ENCODE results near the gene DHFR. TPM values are rescaled to one million over a fixed set of nuclear protein-coding genes. Genes with fewer than 3 reads are reported as not detected.

Gene DHFR
- polyA plus RNA-seq (ENCODE audit: insufficient read length in 12 of 12), result 10 to 100 TPM in 11 of 12 donors, not detected in 1; 21.3 to 55.4 (median 41.0) TPM
- long read RNA-seq, donor 1, transcript DHFR-201 (6 exons, 3,917 nt), result major isoform, 16 of 60 reads
- long read RNA-seq, donor 1, partial matches to known transcripts, result 28 of 60 reads
- long read RNA-seq, donor 1, other reads (novel, unspliced or antisense), result 15 of 60 reads
- long read RNA-seq, donor 2, transcript DHFR-201 (6 exons, 3,917 nt), result major isoform, 10 of 15 reads
- long read RNA-seq, donor 2, partial matches to known transcripts, result 5 of 15 reads
- long read RNA-seq, donor 2, other reads (novel, unspliced or antisense), result 0 of 15 reads
- long read RNA-seq, donor 3, transcript DHFR-201 (6 exons, 3,917 nt), result major isoform, 8 of 8 reads
- long read RNA-seq, donor 3, partial matches to known transcripts, result 0 of 8 reads
- long read RNA-seq, donor 3, other reads (novel, unspliced or antisense), result 0 of 8 reads
- long read RNA-seq, donor 4, transcript DHFR-201 (6 exons, 3,917 nt), result major isoform, 8 of 9 reads
- long read RNA-seq, donor 4, partial matches to known transcripts, result 0 of 9 reads
- long read RNA-seq, donor 4, other reads (novel, unspliced or antisense), result 0 of 9 reads
- long read RNA-seq, donor 5, transcript DHFR-201 (6 exons, 3,917 nt), result major isoform, 20 of 45 reads
- long read RNA-seq, donor 5, partial matches to known transcripts, result 23 of 45 reads
- long read RNA-seq, donor 5, other reads (novel, unspliced or antisense), result 0 of 45 reads
- long read RNA-seq, donor 6, transcript DHFR-201 (6 exons, 3,917 nt), result major isoform, 8 of 8 reads
- long read RNA-seq, donor 6, partial matches to known transcripts, result 0 of 8 reads
- long read RNA-seq, donor 6, other reads (novel, unspliced or antisense), result 0 of 8 reads
- long read RNA-seq, donor 7, transcript DHFR-201 (6 exons, 3,917 nt), result major isoform, 9 of 10 reads
- long read RNA-seq, donor 7, partial matches to known transcripts, result 0 of 10 reads
- long read RNA-seq, donor 7, other reads (novel, unspliced or antisense), result 0 of 10 reads
- long read RNA-seq, donor 8, transcript DHFR-201 (6 exons, 3,917 nt), result major isoform, 8 of 8 reads
- long read RNA-seq, donor 8, partial matches to known transcripts, result 0 of 8 reads
- long read RNA-seq, donor 8, other reads (novel, unspliced or antisense), result 0 of 8 reads
- long read RNA-seq, donor 9, partial matches to known transcripts, result 0 of 3 reads
- long read RNA-seq, donor 9, other reads (novel, unspliced or antisense), result 0 of 3 reads
- long read RNA-seq, donor 10, transcript DHFR-201 (6 exons, 3,917 nt), result major isoform, 8 of 8 reads
- long read RNA-seq, donor 10, partial matches to known transcripts, result 0 of 8 reads
- long read RNA-seq, donor 10, other reads (novel, unspliced or antisense), result 0 of 8 reads
- long read RNA-seq, donor 11, transcript DHFR-201 (6 exons, 3,917 nt), result major isoform, 19 of 21 reads
- long read RNA-seq, donor 11, partial matches to known transcripts, result 0 of 21 reads
- long read RNA-seq, donor 11, other reads (novel, unspliced or antisense), result 0 of 21 reads

- peak; percentile 91 for DNase-seq
Observed at GRCh38 chr5:80654391-80655230, at the start of gene DHFR, which contains the start of gene MSH3. TSS of gene DHFR (minus strand) at chr5:80654983. CDS start at chr5:80654489, 494 bp downstream. TSS of gene MSH3 (plus strand) at chr5:80654652. CDS start at chr5:80654728, 76 bp downstream.

- no peak for DNase-seq
Observed at GRCh38 chr5:80704221-80704620, 49.4 kb upstream of the DHFR start.

- DNase-seq, result no peak
Observed at GRCh38 chr5:80703747-80704146, 49.0 kb upstream of the DHFR start.

- no peak for DNase-seq
Observed at GRCh38 chr5:80703291-80703690, 48.5 kb upstream of the DHFR start.

- DNase-seq, result no peak
Observed at GRCh38 chr5:80701597-80701996, 46.8 kb upstream of the DHFR start.

- no peak for DNase-seq
Observed at GRCh38 chr5:80698369-80698768, 43.6 kb upstream of the DHFR start.

GRCh38 chr5:80697100-80697499, 42.3 kb upstream of the DHFR start:
- no peak for DNase-seq

GRCh38 chr5:80696450-80696849, 41.7 kb upstream of the DHFR start:
- no peak for DNase-seq

GRCh38 chr5:80695666-80696065, 40.9 kb upstream of the DHFR start:
- no peak for DNase-seq

- DNase-seq, result no peak
Observed at GRCh38 chr5:80689627-80690026, 34.8 kb upstream of the DHFR start.

- no peak for DNase-seq
Observed at GRCh38 chr5:80688648-80689420, 34.1 kb upstream of the DHFR start.

- DNase-seq, result no peak
Observed at GRCh38 chr5:80686757-80687156, 32.0 kb upstream of the DHFR start.

- no peak for DNase-seq
Observed at GRCh38 chr5:80676706-80677105, 21.9 kb upstream of the DHFR start.

- DNase-seq, result peak; percentile 58
Observed at GRCh38 chr5:80672140-80672736, 17.5 kb upstream of the DHFR start.

- DNase-seq, result no peak
Observed at GRCh38 chr5:80668016-80668969, 13.5 kb upstream of the DHFR start.

- DNase-seq, result no peak
Observed at GRCh38 chr5:80667384-80667783, 12.6 kb upstream of the DHFR start.

- no peak for DNase-seq
Observed at GRCh38 chr5:80665057-80665456, 10.3 kb upstream of the DHFR start.

GRCh38 chr5:80662108-80662507, 7.3 kb upstream of the DHFR start:
- DNase-seq, result no peak

Measured in muscle of arm (tissue), 14 donors.